Inflammatory macrophage treated with lipopolysaccharide for 1 hour (primary cell): Measurements from ENCODE around the gene ZNF394.
"Not testable (repeated sequence)": the region's sequence is repeated elsewhere in the genome, so short reads cannot be mapped to it uniquely, and the experiment has no call there.

Experiments
- DNase-seq, 2 donors: peaks; one replicate each; pipeline ENCODE4 v3.0.0-alpha.2; 2020 to 2022

Gene ZNF394

DNA sequence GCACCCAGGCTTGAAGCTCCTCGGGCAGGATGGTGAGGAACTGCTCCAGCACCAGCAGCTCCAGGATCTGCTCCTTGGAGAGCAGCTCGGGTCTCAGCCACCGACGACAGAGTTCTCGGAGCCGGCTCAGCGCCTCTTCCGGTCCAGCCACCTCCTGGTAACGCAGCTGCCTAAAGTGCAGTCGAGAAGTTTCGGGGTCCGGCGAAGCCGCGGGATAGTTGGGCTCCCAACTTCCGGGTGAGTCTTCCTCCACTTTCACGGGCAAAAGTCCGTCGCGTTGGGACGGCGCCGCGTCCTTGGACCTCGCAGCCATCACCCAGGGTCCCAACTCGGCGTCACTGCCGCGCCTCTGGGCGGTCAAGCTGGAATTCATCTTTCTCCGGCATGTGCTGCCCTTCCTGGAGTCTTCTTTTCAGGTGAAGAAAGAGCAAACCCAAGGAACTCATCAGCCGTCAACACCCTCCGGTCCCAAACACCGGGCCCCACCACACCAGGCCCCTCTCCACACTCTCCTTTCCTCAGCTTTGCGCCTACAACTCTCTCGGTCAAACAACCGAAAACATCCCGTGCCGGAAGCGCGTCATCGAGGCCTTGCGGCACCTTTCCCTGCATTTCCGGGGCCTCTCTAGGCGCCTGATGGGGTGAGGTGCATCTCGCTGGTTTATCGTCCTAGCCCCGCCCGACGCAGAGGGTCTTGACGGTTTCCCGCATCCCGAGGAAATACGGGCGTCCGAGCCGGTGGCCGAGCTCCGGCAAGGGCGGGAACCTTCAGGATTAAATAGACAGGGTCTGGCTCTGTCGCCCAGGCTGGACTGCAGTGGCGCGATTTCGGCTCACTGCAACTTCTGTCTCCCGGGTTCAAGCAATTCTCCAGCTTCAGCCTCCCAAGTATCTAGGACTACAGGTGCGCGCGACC is at the start of gene ZNF394:
TSS of gene ZNF394 (minus strand) at position 561 of the 916 bp plus-strand sequence. CDS start at position 373, 188 bp downstream.
- peak; percentile 88 to 94 for DNase-seq

DNA sequence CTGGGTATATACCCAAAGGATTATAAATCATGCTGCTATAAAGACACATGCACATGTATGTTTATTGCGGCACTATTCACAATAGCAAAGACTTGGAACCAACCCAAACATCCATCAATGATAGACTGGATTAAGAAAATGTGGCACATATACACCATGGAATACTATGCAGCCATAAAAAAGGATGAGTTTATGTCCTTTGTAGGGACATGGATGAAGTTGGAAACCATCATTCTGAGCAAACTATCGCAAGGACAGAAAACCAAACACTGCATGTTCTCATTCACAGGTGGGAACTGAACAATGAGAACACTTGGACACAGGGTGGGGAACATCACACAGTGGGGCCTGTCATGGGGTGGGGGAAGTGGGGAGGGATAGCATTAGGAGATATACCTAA is 49.5 kb upstream of the ZNF394 start:
- not testable (repeated sequence) for DNase-seq

DNA sequence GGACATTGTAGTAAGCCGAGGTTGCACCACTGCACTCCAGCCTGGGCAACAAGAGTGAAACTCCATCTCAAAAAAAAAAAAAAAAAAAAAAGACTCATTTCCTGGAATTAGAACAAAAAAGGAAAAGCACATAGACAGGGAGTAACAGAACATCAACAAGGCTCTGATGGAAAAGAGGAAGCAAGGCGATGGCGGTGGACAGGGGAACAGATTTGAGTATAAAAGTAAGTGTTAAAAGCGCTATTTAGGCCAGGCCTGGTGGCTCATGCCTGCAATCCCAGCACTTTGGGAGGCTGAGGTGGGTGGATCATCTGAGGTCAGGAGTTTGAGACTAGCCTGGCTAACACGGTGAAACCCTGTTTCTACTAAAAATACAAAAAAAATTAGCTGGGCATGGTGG is 45.2 kb upstream of the ZNF394 start:
- not testable (repeated sequence) for DNase-seq

DNA sequence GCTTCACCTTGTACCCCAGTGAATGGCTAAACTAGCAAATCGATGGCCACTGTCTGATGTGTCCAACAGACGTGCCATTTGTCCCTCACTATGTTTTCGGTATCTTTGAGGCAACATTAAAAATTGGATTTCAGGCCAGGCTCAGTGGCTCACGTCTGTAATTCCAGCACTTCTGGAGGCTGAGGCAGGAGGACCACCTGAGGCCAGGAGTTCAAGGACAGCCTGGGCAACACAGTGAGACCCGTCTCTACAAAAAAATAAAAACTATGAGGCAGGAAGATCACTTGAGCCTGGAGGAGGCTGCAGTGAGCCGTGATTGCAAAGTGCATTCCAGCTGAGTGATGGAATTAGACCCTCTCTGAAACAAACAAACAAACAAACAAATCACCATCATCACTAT is 43.8 kb upstream of the ZNF394 start:
- no peak for DNase-seq

DNA sequence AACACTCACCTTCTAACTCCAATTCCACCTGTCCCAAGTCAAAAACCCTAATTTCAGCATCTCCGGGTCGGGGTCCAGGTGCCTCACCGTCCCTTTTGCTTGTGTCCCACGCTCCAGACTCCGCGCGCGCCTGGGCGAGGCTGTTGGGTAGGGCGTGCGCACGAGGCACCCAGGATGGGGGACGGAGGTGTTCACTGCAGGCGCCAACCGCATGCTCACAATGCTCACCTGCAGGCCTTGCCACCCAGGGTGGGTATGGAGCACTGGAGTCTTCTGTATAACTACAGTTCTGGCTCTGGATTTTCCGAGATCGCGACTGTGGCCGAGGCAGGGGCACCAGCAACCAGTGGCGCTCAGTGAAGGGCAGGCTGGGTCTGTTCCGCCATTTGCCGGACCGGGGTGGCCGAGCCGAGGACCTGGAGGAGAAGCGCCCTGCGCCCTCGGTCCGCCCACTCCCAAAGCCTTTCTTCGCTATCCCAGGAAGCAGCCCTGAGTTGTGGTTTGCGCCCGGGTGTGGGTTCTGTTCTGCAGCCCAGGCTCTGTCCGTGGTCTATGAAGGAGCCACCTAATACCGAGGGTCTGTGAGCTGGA is 43.1 kb upstream of the ZNF394 start:
- DNase-seq = no peak

DNA sequence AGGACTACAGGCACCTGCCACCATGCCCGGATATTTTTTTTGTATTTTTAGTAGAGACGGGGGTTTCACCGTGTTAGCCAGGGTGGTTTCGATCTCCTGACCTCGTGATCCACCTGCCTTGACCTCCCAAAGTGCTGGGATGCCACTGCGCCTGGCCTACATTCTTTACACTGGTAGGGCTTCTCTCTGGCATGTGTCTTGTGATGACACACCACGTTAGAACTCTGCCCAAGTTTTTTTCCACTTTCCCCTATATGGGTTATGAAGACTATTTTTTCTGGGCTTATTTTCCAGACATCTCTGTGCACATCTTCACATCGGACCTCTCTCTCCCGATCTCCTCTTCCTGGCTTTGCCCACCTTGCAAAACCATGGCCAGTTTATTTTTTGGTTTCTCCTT is 41.1 kb upstream of the ZNF394 start:
- no peak for DNase-seq

DNA sequence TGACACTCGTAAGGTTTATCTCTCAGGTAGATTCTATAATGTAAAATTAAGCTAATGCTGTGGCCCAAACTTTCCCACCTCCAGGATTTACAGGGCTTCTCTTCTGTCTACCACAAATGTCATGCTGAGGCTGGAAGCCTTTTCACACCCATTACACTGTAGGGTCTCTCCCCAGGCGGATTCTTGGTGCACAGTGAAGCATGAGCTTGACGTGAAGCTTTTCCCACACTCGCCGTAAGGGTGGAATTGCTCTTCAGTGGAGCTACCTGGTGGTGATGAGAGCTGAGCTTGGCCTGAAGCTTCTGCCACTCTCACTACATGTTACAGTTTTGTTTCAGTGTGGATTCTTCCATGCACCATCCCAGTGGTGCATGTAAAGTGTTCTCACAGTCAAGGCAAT is 40.5 kb upstream of the ZNF394 start:
- DNase-seq = no peak

DNA sequence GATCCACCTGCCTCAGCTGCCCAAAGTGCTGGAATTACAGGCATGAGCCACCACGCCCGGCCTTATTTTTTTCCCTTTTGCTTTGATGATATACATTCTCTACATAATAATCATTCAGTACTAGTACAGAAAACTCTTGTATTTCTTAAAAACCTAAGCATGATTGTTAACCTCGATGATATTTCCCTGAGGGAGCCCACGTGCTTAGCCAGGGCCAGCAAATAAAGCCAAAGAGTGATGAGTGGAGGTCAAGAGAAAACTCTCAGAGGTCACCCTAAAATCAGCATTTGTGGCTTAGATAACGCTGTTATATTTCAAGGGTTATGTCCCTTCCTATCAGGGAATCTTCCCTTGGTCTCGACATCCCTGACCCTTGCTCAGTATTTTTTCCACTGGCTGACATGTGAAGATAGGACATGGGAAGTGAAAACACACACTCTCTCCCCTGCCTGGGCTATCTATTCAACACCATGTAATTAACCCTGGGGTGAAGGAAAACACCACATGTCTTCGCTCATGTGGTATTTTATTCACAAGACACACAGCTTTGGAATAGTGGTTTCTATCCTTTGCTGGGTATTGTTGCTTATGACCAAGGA is 39.2 kb upstream of the ZNF394 start:
- no peak for DNase-seq

DNA sequence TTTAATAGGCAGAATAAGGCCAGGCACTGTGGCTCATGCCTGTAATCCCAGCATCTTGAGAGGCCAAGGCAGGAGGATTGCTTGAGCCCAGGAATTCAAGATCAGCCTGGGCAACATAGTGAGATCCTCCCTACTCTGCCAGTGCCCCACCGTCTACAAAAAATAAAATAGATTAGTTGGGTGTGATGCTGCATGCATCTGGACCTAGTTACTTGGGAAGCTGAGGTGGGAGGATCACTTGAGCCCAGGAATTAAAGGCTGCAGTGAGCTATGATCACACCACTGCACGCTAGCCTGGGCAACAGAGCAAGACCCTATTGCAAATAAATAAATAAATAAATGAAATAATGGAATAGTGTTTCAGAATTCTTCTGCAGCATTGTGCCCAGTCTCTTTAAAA is 35.6 kb upstream of the ZNF394 start:
- DNase-seq = no peak

DNA sequence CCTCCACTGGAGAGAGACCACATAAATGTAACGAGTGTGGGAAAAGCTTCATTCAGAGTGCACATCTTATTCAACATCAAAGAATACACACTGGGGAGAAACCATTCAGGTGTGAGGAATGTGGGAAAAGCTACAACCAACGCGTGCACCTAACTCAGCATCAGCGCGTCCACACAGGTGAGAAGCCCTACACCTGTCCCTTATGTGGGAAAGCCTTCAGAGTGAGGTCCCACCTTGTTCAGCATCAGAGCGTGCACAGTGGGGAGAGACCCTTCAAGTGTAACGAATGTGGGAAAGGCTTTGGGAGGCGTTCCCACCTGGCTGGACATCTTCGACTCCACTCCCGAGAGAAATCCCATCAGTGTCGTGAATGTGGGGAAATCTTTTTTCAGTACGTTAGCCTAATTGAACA is 31.3 kb upstream of the ZNF394 start:
- no peak for DNase-seq

DNA sequence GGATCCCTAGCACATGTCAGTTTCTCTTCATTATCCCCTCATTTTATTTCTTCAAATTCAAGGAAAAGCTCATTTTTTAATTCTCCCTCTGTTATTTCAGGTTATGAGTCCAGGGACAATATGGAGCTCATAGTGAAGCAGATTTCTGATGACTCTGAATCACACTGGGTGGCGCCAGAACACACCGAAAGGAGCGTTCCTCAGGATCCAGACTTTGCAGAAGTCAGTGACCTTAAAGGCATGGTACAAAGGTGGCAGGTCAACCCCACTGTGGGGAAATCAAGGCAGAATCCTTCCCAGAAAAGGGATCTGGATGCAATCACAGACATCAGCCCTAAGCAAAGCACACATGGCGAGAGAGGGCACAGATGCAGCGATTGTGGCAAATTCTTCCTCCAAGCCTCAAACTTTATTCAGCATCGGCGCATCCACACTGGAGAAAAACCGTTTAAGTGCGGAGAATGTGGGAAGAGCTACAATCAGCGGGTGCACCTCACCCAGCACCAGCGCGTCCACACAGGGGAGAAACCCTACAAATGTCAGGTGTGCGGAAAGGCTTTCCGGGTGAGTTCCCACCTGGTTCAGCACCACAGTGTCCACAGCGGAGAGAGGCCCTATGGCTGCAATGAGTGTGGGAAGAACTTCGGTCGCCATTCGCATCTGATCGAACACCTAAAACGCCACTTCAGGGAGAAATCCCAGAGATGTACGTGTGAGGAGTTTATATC is 25.8 kb upstream of the ZNF394 start:
- DNase-seq = peak; percentile 18 to 38

DNA sequence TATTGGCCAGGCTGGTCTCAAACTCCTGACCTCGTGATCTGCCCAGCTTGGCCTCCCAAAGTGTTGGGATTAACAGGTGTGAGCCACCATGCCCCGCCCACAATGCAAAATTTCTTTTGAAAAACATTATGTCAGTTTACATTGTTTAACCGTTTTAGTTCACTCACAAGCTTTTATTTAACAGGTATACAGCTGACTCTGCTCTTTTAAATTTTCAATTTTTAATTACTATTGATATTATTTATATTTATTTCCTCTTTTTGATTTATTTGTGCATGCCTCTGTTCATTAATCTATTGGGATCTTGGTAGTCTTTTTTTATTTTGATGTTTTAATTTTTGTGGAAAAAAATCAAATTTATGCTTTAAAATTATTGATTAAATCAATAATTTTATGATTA is 21.3 kb upstream of the ZNF394 start:
- DNase-seq = no peak

DNA sequence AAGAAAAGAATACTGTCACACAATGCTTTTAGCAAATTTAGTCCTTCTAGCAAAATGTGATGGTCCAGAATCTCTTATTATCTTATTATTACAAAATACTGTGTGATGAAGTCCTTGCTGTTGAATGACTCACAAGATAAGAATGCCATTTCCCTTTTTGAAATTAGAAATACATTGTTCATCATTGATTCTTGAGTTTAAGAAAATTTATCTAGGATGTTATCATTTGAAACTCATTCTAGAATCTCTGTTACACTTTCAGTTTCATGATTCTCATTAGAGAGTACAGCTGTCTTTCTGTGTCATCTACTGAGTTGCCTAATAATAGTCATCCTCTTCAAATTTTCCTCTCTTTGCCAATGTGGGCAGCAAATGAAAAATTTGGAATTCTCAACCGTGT is 14.0 kb upstream of the ZNF394 start:
- DNase-seq = peak in 1 of 2 donors; percentile 9

DNA sequence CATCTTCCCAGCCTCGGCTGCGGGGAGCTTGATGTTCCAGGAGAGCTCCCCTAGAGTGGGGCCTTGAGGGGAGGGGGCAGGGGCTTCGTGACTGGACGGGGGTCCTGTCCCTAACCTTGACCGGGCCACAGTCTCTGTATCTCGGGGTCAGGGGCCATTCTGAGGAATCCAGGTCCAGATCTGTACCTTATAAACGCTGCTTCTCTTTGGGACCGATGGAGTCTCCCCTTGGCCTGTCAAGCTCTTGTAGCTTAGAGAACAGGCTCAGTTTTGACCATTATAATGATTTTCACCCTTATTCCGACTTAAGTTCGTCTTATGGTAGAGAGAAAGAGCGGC is 5.2 kb upstream of the ZNF394 start:
- DNase-seq = no peak

DNA sequence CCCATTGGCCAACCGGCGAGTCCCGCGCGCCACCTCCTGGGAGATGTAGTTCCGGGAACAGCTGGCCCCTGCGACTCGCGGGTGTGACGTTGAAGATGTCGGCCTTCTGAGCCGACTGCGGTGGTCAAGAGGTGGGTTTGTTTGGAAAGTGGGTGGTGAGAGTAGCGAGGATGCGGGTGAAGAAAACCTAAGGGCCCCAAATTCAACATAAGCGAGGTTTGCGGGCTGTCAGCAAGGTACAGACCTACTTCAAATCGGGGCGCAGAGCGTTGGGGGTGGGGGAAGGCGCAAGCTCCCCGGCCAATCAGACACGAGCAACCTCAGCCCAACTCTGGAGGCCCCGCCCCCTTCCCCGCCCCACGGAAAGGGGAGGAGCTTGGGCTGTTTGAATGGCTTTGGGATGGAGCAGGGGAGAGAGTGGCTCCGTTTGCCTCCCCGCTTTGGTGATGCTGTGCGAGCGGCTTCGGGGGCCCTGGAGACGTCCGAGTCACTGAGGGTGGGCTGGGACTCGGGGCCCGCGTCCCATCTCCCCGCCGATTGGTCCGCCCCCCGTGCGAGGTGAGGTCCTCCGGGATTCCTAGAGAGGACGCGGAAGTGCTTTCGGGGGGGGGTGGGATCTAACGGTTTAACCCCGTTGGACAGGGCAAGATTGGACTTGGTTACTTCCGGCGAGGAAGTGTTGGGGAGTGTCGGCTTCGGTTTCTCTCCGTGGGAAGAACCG is 4.7 kb upstream of the ZNF394 start, which contains the start of gene ZKSCAN5:
TSS of gene ZKSCAN5 (plus strand) at position 60 of the 721 bp plus-strand sequence. CDS start 1,383 bp downstream, outside the sequence.
- peak; percentile 92 to 97 for DNase-seq

DNA sequence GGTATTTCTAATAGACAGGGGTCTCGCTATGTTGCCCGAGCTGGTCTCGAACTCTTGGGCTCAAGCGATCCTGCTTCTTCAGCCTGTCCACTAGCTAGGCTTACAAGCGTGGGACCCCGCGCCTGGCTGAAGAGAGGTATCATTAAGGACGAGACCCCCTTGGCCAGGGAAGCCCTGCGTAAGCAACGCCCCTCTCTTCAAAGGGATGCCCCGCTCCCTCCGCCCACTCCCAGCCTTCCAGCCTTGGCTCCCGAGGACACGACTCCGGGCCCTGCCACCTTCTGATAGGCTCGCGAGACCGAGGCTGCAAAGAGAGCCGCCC is 4.2 kb upstream of the ZNF394 start:
- peak in 1 of 2 donors; percentile 96 for DNase-seq

DNA sequence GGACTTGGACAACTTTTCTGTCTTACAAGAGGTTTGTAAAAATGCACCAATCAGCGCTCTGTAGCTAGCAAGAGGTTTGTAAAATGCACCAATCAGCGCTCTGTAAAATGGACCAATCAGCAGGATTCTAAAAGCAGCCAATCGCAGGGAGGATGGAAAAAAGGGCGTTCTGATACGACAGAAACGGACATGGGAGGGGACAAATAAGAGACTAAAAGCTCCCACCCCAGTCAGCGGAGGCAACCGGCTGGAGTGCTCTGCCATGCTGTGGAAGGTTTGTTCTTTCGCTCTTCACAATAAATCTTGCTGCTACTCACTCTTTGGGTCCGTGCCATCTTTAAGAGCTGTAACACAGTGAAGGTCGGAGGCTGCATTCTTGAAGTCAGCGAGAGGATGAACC is 1.2 kb upstream of the ZNF394 start:
- not testable (repeated sequence) for DNase-seq

DNA sequence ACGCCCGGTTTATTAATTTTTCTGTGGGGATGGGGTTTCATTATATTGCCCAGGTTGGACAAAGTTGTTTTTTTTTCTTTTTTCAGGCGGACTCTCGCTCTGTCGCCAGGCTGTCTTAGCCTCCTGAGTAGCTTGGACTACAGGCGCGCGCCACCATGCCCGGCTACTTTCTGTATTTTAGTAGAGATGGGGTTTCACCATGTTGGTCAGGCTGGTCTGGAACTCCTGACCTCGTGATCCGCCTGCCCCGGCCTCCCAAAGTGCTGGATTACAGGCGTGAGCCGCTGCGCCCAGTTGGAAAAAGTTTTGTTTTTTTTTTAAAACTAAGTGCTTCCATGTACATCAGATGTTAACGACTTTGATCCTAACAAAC is 542 bp upstream of the ZNF394 start:
- DNase-seq = no peak

DNA sequence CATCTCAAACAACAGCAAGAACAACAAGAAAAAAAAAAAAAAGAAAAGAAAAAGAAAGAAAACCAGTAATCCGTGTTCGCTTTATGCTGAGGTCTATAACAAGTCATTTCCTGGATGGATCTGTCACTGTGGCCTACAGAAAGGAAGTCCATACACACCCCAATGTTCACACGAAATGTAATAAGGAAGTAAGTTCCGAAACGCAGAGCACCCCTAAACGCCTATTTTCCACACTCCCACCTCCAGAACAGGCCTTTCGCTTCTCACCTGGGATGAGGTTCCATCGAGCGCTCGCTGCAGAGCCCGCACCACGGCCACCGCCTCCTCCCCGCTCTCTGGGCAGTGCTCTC is 735 bp downstream of the ZNF394 start:
- peak; percentile 28 to 53 for DNase-seq

DNA sequence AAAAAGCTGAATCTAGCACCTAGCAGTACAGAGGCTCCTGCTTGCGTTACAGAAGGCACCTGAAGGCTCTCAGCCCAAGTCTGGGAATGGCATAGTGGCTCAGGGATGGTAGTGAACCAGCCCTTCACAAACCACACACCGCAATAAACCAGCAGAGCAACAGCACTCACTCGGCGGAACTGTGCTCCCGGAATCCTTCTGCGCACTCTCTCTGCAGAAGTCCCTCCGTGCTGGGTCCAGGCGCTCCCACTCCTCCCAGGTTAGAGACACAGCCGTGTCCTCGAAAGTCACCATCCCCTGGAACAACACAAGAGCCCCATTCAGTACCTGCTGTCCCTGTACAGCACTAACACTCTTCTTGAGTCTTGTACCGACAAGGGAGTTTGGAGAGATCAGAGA is 1.5 kb downstream of the ZNF394 start:
- DNase-seq = no peak

DNA sequence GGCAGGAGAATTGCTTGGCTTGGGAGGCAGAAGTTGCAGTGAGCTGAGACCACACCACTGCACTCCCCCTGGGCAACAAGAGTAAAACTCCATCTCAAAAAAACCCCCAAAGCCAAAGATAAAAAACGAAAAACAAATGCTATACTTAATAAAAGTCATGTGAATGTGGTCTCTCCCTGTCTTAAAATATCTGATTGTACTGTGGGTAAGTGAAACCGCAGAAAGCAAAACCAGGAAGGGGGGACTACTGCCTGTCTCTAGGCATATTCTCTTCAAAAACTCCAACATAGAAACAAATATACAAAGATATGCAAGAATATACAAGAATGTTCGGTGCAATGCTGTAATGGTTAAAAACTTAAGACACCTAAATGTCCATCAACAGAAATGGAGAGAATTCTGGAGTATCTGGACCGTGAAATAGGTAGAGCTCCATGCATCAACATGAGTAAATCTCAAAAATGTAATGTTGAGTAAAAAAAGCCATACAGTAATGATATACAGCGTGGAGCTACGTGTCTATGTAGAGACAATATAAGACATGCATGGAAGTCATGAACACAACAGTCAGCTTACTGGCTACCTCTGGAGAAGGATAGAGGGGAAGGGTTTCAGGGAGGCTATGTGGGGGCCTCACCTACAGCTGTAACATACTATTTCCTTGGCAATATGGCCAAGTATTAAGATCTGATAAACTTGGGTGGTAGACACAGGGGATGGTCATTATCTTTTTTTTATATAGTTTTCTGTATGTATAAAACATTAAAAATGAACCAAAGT is 2.1 kb downstream of the ZNF394 start:
- DNase-seq = no peak

DNA sequence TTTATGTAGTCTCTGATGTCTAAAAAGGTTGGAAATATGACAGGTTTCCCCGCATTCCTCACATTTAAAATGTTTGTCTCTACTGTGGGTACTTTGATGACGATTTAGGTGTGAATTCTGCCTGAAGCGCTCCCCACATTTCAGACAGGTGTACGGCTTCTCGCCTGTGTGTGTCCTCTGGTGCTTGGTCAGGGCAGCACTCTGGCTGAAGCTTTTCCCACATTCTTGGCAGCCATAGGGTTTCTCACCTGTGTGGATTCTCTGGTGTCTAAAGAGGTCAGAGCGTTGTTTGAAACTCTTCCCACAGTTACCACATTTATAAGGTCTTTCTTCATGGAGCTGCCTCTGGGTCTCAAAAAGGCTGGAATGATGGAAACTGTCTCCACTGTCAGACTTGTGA is 6.3 kb downstream of the ZNF394 start:
- DNase-seq = no peak
